Fibroblast of mammary gland (primary cell): ENCODE results near the gene NEBL.

Experiments used
- DNase-seq: peaks from one replicate; pipeline ENCODE4 v3.0.0-alpha.2; 2010; ENCODE audit warnings: low read depth
- H3K4me3 ChIP-seq: 2 replicates; pipeline ENCODE4 v1.5.1; 2011; ENCODE audit warnings: low read depth, mild to moderate bottlenecking, low read length, moderate library complexity; ENCODE audit not compliant: control insufficient read depth
- CTCF ChIP-seq: conservative IDR thresholded peaks from 2 replicates; pipeline ENCODE4 v1.5.1; 2011; ENCODE audit warnings: low read depth, low read length, inconsistent platforms; ENCODE audit not compliant: control insufficient read depth, insufficient read depth

The NEBL gene

DNA sequence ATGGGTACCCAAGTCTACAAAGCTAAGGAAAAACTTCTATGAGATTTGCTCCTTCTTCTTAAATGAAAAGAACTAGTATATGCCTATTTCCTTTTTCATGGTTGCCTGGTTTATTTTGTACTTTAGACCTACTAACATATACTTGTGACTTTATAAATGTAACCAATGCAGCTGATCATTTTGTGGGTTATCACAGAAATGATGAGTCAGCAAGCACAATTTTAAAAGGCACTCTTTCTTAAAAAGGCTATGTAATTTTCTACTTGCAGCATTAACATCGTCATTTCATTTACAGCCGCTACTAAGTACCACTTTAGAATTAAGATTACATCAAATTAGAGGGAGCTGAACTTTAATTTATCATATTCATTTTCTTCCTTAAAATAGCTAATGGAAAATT, 13.6 kb downstream of the NEBL start:
- no peak for TF ChIP-seq CTCF
- no peak for DNase-seq
- no peak overlapping the region for H3K4me3 ChIP-seq

GRCh38 chr10:20882091-20882490, 15.0 kb downstream of the NEBL start:
- no peak overlapping the region for H3K4me3 ChIP-seq
- no peak for TF ChIP-seq CTCF
- no peak for DNase-seq

GRCh38 chr10:20879136-20879535, 18.0 kb downstream of the NEBL start:
- no peak for TF ChIP-seq CTCF
- no peak overlapping the region for H3K4me3 ChIP-seq
- no peak for DNase-seq

DNA sequence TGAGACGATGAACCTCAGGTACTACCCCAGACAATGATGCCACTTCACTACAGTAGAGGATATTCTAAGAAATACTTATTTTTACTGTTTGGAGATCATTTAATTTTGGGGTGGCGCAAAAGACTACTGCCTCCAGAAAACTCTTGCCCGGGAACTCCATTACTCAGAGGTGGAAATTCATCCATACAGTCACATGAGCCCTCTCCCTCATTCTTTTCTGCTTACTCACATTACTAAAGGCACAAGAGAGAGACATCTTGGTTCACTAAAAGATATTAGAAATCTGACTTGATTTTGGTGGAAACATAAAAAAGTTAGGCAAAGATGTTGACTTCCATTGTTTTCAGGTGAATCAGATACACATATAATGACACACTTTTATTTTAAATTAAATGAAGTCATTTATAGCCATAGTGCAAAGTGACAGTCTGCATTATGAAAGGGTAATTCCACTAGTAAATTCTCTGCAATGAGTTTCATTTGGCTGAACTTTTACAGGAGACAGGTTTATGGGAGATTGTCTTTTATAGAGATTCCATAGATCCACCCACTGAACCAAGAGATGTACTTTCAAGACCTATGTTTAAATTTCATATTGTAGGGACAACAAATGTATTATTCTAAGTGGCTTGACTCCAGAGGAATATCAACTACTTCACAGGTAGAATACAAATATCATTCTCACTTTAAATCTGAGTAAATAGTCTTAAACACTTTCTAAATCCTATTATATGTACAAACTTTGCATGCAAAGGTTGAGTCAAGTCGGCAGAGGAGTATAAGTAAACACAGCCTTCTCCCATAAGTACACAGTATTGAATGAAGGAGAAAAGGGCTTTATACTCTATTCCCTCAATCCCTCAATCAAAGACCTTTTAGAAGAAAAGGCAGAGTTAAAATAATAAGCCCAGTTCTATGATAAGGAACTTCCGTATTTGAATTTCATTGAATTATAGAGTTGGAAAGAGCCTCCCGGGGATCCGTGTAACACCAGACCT, 18.8 kb downstream of the NEBL start:
- DNase-seq = peak; percentile 67
- no peak for TF ChIP-seq CTCF
- H3K4me3 ChIP-seq = no peak overlapping the region

GRCh38 chr10:20877554-20877953, 19.6 kb downstream of the NEBL start:
- DNase-seq = no peak
- TF ChIP-seq CTCF = no peak
- no peak overlapping the region for H3K4me3 ChIP-seq

DNA sequence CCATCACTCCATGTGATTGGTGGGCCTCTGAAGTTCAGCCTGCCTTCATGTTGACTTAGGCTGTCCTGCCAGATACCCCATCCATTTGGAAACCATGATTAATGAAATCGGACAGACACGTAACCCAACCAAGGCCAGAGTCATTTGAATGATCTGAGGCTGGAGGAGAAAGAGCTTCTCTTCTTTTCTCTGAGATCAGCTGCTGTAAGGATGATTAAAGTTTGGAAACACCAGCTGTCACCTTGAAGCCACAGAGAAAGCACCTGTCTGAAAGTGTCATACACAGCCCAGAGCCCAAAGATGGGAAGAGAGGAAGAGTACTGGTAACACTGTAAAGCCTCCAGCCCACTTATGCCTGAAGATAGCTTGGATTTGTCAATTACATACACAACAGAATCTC, 22.9 kb downstream of the NEBL start:
- DNase-seq = no peak
- TF ChIP-seq CTCF = no peak
- no peak overlapping the region for H3K4me3 ChIP-seq

- H3K4me3 ChIP-seq = no peak overlapping the region
- no peak for TF ChIP-seq CTCF
- DNase-seq = no peak
Observed at GRCh38 chr10:20871970-20872369, 25.1 kb downstream of the NEBL start.
